GM23248 (cell line): ENCODE measurements around the gene ZCCHC24. TPM values are rescaled to one million over a fixed set of nuclear protein-coding genes. Genes with fewer than 3 reads are reported as not detected.

Experiments
- DNase-seq: peaks from one replicate; pipeline ENCODE4 v3.0.0-alpha.2; 2015
- H2AFZ ChIP-seq: fragments of 200-600 bp; sonication (generic); 2 replicates; pipeline ENCODE4 v1.6.1; 2016; ENCODE audit warnings: antibody characterized with exemption
- H3F3A ChIP-seq: fragments of 200-600 bp; sonication (generic); 2 replicates; pipeline ENCODE4 v1.6.1; 2016; ENCODE audit warnings: mild to moderate bottlenecking, antibody characterized with exemption, mixed run types; ENCODE audit not compliant: insufficient read depth
- H3K27ac ChIP-seq: fragments of 200-600 bp; sonication (generic); 2 replicates; pipeline ENCODE4 v1.5.1; 2016; ENCODE audit warnings: mild to moderate bottlenecking
- H3K27me3 ChIP-seq: fragments of 200-600 bp; sonication (generic); replicated peaks from 2 replicates; pipeline ENCODE4 v1.6.1; 2016; ENCODE audit warnings: mild to moderate bottlenecking; ENCODE audit not compliant: insufficient read depth
- H3K36me3 ChIP-seq: fragments of 200-600 bp; sonication (generic); 2 replicates; pipeline ENCODE4 v1.6.1; 2016; ENCODE audit warnings: low read depth, mild to moderate bottlenecking
- H3K4me1 ChIP-seq: fragments of 200-600 bp; sonication (generic); 2 replicates; pipeline ENCODE4 v1.6.1; 2016; ENCODE audit warnings: mild to moderate bottlenecking; ENCODE audit not compliant: insufficient read depth
- H3K4me2 ChIP-seq: fragments of 200-600 bp; sonication (generic); one replicate; pipeline ENCODE4 v1.6.1; 2016; ENCODE audit warnings: mild to moderate bottlenecking; ENCODE audit not compliant: unreplicated experiment
- H3K4me3 ChIP-seq: fragments of 200-600 bp; sonication (generic); 2 replicates; pipeline ENCODE4 v1.5.1; 2016; ENCODE audit warnings: mild to moderate bottlenecking
- H3K79me2 ChIP-seq: fragments of 200-600 bp; sonication (generic); 2 replicates; pipeline ENCODE4 v1.6.1; 2016; ENCODE audit warnings: mild to moderate bottlenecking; ENCODE audit not compliant: insufficient read depth
- H3K9ac ChIP-seq: fragments of 200-600 bp; sonication (generic); 2 replicates; pipeline ENCODE4 v1.6.1; 2016; ENCODE audit warnings: mild to moderate bottlenecking
- H3K9me2 ChIP-seq: fragments of 200-600 bp; sonication (generic); 2 replicates; pipeline ENCODE4 v1.6.1; 2016; ENCODE audit warnings: mixed run types, mild to moderate bottlenecking, moderate library complexity; ENCODE audit not compliant: insufficient read depth
- H3K9me3 ChIP-seq: fragments of 200-600 bp; sonication (generic); one replicate; pipeline ENCODE4 v1.6.1; 2017; ENCODE audit warnings: low read depth
- H4K20me1 ChIP-seq: fragments of 200-600 bp; sonication (generic); 2 replicates; pipeline ENCODE4 v1.6.0; 2016; ENCODE audit not compliant: insufficient read depth
- EZH2 ChIP-seq: fragments of 200-600 bp; sonication (generic); IDR thresholded peaks from 2 replicates; pipeline ENCODE4 v1.6.1; 2018; ENCODE audit warnings: antibody characterized with exemption, mild to moderate bottlenecking; ENCODE audit not compliant: insufficient read depth, poor library complexity, severe bottlenecking
- EZH2phosphoT487 ChIP-seq: fragments of 200-600 bp; sonication (generic); IDR thresholded peaks from 2 replicates; pipeline ENCODE4 v1.6.1; 2018; ENCODE audit warnings: antibody characterized with exemption, moderate library complexity, mild to moderate bottlenecking, low read depth; ENCODE audit not compliant: insufficient read depth
- WGBS, 2 experiments: methylation state at CpG; one replicate each; pipeline ENCODE4 v1.1.6; 2015 to 2017; ENCODE audit warnings: low lambda C conversion rate in 2 of 2, low coverage in 1 of 2; ENCODE audit errors: missing lambda C conversion rate in 2 of 2; 5-methylcytosine and 5-hydroxymethylcytosine counted together
- in situ Hi-C: fragments of 300-500 bp; cut with MboI; formaldehyde crosslinking; loops from 2 replicates; pipeline ENCODE4 v1.15.0; 2020
- polyA plus RNA-seq: library from polyadenylated mRNA; unstranded; fragments of >200 nt; fragmentation: Nextera tagmentation; extraction: Ambion mirVana; gene quantifications from 2 replicates; pipeline ENCODE4 v1.2.1, GENCODE V29; 2016
- total RNA-seq: library from RNA; depleted of rRNA; stranded (reverse); fragments of >200 nt; shearing (Covaris generic); gene quantifications from 2 replicates; pipeline ENCODE4 v1.2.3, GENCODE V29; 2014

The ZCCHC24 gene
- total and polyA plus RNA-seq, 2 experiments from 2014 or later: 29.3 to 30.3 TPM

DNA sequence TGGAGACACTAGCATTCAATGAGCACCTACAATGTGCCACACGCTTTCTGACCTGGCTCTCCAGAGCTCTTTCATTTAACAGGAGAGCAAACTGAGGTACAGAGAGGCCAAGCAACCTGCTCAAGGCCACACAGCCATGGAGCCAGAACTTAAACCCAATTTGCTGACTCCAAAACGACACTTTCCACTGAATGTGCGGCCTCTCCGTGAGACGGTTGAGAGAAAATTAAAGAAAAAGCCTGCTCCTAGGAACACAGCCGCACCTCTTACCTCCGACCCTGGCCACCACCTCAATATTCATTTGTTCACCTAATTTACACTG is 42.8 kb downstream of the ZCCHC24 start:
- H3K4me1 ChIP-seq: peaks cover 83% of the 10 kb centered on the region
- peak overlapping the region; percentile 90; the same call in 1 of the 2 replicates for H3K9ac ChIP-seq
- 0 out of 2 replicates have a peak, but pooled peaks cover 3% of the 10 kb centered on the region for H3K36me3 ChIP-seq
- peaks cover 50% of the 10 kb centered on the region for H3F3A ChIP-seq
- no peaks in the 10 kb centered on the region for H4K20me1 ChIP-seq
- no peaks in the 10 kb centered on the region for H3K27me3 ChIP-seq
- WGBS, 2 experiments: 94 to 95% methylated on average over 7 of the region's 7 CpGs
- DNase-seq: no peak
- peaks cover 56% of the 10 kb centered on the region for H3K79me2 ChIP-seq
- no peak overlapping the region for H2AFZ ChIP-seq
- H3K9me3 ChIP-seq: no peaks in the 10 kb centered on the region
- no peak overlapping the region for H3K4me2 ChIP-seq
- peak overlapping the region; percentile 99 for H3K27ac ChIP-seq
- in situ Hi-C loops: no loop called here
- no peaks in the 10 kb centered on the region for H3K9me2 ChIP-seq
- no peak overlapping the region for H3K4me3 ChIP-seq
- TF ChIP-seq EZH2phosphoT487 (no peak), EZH2 (no peak)

DNA sequence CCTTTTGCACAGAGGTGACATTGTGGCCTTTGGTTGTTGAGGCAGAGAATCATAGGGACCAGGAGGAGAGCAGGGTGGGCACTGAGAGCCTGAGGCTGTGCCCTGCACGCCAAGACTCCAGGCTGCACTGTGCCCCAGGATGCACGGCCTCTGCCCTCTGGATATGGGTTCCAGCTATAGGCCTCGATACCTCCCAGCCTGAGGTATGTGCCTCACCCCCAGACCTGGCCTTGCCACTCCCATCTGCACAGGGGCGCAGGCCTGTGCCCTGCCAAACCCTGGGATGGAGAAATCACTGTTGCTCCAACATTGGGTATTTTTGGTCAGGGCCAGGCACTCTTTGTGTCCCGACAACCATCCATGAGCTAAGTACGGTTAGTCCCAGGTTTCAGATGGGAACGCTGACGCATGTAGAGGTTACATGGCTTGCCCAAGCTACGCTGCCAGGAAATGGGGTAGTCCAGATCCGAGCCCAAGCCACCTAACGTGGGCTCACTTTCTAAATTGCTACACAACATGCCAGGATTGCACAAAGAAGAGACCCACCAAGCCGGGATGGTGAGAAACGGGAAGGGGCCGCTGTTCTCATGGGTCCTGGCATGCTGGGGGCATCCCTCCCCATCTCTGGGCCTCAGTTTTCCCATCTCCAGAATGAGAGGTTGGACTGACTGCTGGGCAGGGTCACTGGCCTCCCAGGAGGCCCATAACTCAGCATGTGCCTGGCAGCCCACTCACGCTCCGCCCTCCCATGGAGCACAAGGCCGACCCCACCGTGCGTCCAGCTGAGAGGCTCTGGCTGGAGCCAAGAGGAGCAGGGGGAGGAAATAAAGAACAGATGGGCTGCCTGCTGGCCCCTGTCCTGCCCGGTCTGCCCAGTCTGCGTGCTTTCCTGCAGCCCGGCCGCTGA is 44.2 kb downstream of the ZCCHC24 start:
- Histone ChIP-seq H3K27me3 (no peaks in the 10 kb centered on the region), H3K27ac (peak overlapping the region; percentile 99), H3K4me2 (peak overlapping the region; percentile 23), H3K4me1 (peaks cover 88% of the 10 kb centered on the region), H2AFZ (no peak overlapping the region), H4K20me1 (no peaks in the 10 kb centered on the region), H3K9ac (peak overlapping the region; percentile 90), H3K36me3 (0 out of 2 replicates have a peak, but pooled peaks cover 3% of the 10 kb centered on the region), H3K4me3 (no peak overlapping the region), H3K9me3 (no peaks in the 10 kb centered on the region), H3K79me2 (peaks cover 56% of the 10 kb centered on the region), H3F3A (peaks cover 50% of the 10 kb centered on the region), H3K9me2 (no peaks in the 10 kb centered on the region)
- in situ Hi-C loops: no loop called here
- 22 to 23% methylated on average over 23 of the region's 23 CpGs for WGBS, 2 experiments
- TF ChIP-seq EZH2 (no peak), EZH2phosphoT487 (no peak)
- DNase-seq: peak; percentile 87

DNA sequence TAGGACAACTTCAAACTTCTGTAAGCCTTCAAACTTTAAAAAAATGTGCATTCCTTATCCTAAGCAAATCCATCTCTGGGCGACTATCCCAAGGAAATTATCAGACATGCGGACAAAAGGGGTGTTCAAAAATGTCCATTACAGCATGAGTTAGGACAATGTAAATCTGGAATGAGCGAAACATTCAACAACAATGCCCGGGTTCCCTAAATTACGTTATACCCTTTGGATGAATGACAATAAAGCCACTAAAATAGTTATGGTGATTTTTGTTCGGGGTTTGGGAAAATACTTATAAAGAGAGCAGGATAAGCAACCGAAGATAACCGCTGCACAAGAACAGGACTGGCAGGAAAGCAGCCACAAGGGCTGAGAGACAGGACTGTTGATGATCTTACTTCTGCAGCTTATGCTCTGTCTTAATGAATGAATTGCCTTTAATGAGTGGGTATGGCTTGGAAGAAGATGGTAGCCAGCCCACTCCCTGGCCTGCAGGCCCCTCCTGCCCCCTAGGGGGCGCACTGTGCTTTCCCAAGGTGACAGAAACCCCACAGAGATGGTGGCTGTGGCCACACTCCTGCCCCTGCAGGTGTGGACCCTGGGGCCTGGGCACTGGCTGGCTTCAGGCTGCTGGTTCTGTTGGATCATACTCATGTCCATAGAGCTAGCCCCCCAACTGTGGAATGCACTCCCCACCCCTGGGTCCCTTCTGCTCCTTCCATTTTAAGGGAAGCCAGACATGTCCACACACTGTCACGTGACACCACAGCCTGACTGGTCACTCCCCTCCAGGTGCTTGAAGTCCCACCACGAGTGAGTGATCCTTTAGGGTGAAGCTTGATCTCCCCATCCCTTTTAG is 45.0 kb downstream of the ZCCHC24 start:
- peak; percentile 58 for DNase-seq
- Histone ChIP-seq H3K4me1 (peaks cover 83% of the 10 kb centered on the region), H3K9ac (peak overlapping the region; percentile 90), H3K79me2 (peaks cover 56% of the 10 kb centered on the region), H3K9me2 (no peaks in the 10 kb centered on the region), H3K4me3 (peak overlapping the region; percentile 53; the same call in 1 of the 2 replicates), H3K4me2 (peak overlapping the region; percentile 79), H3F3A (peaks cover 50% of the 10 kb centered on the region), H2AFZ (no peak overlapping the region), H3K9me3 (no peaks in the 10 kb centered on the region), H3K27me3 (no peaks in the 10 kb centered on the region), H3K27ac (peak overlapping the region; percentile 99), H3K36me3 (no peaks in the 10 kb centered on the region), H4K20me1 (no peaks in the 10 kb centered on the region)
- in situ Hi-C loops: no loop called here
- TF ChIP-seq EZH2phosphoT487 (no peak), EZH2 (no peak)
- WGBS, 2 experiments: 48 to 49% methylated on average over 10 to 11 of the region's 11 CpGs

DNA sequence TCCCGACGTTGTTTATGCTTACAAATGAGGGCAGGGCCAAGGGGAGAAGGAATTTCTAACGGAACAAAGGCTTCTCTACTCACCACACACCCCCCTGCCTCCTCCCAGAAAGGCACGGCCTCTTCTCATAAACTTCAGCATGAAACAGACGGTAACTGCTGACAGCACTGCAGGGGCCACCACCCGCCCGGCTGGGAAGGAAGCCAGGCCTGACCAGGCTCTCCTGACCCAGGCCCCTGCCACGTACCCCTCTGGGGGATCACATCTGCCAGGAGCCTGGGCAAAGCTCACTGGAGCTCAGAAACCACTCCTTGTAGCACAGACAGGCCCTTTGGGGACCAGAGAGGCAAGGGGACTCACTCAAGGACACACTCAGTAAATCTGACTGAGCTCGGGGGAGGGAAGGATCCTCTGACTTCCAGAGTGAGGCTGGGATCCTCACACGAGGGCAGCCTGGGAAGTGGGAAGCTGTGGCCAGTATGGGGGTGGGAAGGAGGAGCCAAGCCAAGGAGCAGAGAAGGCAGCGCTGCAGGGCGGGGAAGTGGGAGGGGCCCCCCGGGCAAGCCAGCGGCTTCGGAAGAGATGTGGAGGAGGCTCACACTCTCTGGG is 46.1 kb downstream of the ZCCHC24 start:
- peak; percentile 98 for DNase-seq
- Histone ChIP-seq H3K9me3 (no peaks in the 10 kb centered on the region), H3F3A (peaks cover 41% of the 10 kb centered on the region), H3K9ac (peak overlapping the region; percentile 90), H3K4me1 (peaks cover 75% of the 10 kb centered on the region), H3K9me2 (no peaks in the 10 kb centered on the region), H3K4me3 (peak overlapping the region; percentile 53), H3K4me2 (peak overlapping the region; percentile 79), H3K79me2 (peaks cover 53% of the 10 kb centered on the region), H2AFZ (peak overlapping the region; percentile 38), H3K27ac (peak overlapping the region; percentile 99), H4K20me1 (no peaks in the 10 kb centered on the region), H3K27me3 (no peaks in the 10 kb centered on the region), H3K36me3 (no peaks in the 10 kb centered on the region)
- 0% methylated on average over 15 of the region's 15 CpGs for WGBS, 2 experiments
- in situ Hi-C loops: no loop called here
- TF ChIP-seq EZH2phosphoT487: no peak
- TF ChIP-seq EZH2: no peak
